ENCODE results near the gene UCN3. TPM values are rescaled to one million over a fixed set of nuclear protein-coding genes. Genes with fewer than 3 reads are reported as not detected.
"Not testable (repeated sequence)": the region's sequence is repeated elsewhere in the genome, so short reads cannot be mapped to it uniquely, and the experiment has no call there.

The UCN3 gene
- polyA plus RNA-seq, 1 donor, result 11.4 TPM

DNA sequence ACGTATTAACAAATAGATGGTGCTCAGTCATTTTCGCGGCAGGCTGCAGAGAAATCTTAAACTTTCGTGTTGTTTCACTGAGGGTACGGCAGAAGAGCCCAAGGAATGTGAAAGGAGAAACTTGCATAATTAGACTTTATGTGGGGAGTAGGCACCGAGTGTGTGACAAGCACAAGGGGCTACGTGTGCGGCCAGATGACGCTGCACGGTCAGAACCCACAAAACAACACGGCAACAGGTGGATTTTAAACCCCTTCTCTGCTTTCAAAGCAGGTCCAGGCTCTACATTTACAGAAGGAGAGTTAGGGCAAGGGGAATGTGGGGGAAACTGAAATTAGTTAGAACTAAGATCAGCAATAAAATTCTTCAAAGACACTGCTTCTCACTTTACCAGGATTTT is 392 bp upstream of the UCN3 start:
- no peak for DNase-seq
- Histone ChIP-seq H3K36me3 (ENCODE audit: control insufficient read depth, insufficient read depth, low read length) (no peaks in the 10 kb centered on the region), H3K27me3 (ENCODE audit: control insufficient read depth, insufficient read depth, low read length) (peaks cover 44% of the 10 kb centered on the region), H3K4me3 (ENCODE audit: low read length) (no peak overlapping the region), H3K27ac (ENCODE audit: low read length) (no peak overlapping the region), H3K9me3 (ENCODE audit: control insufficient read depth, low read depth, low read length) (no peaks in the 10 kb centered on the region), H3K4me1 (ENCODE audit: control insufficient read depth, insufficient read depth, low read length) (peaks cover 6% of the 10 kb centered on the region)
- no CpG with 5 or more reads among the region's 11 CpGs for WGBS (ENCODE audit: insufficient coverage, low lambda C conversion rate)

DNA sequence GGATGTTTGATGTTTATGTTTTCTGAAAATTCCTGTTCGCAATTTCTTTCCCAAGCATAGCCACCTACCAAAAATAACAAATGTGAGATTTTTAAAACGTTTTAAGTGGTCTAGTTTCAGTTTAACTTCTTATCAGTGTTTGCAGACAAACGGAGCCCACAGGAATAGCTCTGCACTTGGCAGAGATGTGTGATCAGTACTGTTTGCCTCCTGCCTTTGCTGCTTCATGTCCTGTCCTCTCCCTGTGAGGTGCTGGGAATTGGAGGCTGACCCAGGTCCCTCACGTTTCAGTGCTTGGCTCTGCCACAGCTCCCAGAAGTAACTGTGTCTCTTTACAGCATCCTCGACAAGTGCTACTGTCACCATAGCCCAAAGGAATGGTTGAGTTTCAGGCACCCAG is 1.2 kb downstream of the UCN3 start:
- Histone ChIP-seq H3K4me1 (ENCODE audit: control insufficient read depth, insufficient read depth, low read length) (peaks cover 6% of the 10 kb centered on the region), H3K4me3 (ENCODE audit: low read length) (no peak overlapping the region), H3K9me3 (ENCODE audit: control insufficient read depth, low read depth, low read length) (peaks cover 7% of the 10 kb centered on the region), H3K27me3 (ENCODE audit: control insufficient read depth, insufficient read depth, low read length) (peaks cover 44% of the 10 kb centered on the region), H3K36me3 (ENCODE audit: control insufficient read depth, insufficient read depth, low read length) (no peaks in the 10 kb centered on the region), H3K27ac (ENCODE audit: low read length) (no peak overlapping the region)
- WGBS (ENCODE audit: insufficient coverage, low lambda C conversion rate), result 0% methylated on average over 2 of the region's 5 CpGs
- no peak for DNase-seq

DNA sequence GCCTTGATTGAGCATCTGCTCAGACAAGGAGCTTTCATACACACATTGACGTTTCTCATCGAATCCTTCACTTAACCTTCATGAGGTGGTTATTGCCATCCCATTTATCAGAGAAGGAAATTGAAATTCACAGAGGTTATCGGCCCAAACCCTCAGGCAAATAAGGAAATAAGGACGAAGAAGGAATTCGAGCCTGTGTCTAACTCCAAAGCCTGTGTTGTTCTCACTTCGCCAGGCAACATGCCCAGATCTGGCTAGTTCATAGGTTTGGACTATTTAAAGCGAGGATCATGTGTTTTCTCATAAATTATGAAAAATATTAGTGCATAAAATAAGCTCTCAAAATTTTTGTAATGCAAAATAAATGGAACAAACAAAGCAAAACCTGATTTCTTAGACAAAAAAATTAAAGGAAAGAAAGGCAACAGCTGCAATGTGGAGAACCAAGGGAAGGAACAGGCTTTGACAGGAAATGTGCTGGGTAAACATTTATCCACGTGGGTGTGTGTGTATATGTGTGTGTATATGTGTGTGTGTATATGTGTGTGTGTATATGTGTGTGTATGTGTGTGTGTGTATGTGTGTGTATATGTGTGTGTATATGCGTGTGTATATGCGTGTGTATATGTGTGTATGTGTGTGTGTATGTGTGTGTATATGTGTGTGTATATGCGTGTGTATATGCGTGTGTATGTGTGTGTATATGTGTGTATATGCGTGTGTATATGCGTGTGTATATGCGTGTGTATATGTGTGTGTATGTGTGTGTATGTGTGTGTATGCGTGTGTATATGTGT is 4.8 kb downstream of the UCN3 start:
- Histone ChIP-seq H3K4me1 (ENCODE audit: control insufficient read depth, insufficient read depth, low read length) (peaks cover 6% of the 10 kb centered on the region), H3K27me3 (ENCODE audit: control insufficient read depth, insufficient read depth, low read length) (peaks cover 19% of the 10 kb centered on the region), H3K4me3 (ENCODE audit: low read length) (no peak overlapping the region), H3K27ac (ENCODE audit: low read length) (no peak overlapping the region), H3K36me3 (ENCODE audit: control insufficient read depth, insufficient read depth, low read length) (no peaks in the 10 kb centered on the region), H3K9me3 (ENCODE audit: control insufficient read depth, low read depth, low read length) (peaks cover 7% of the 10 kb centered on the region)
- 80% methylated on average over 6 of the region's 16 CpGs for WGBS (ENCODE audit: insufficient coverage, low lambda C conversion rate)
- DNase-seq, result no peak

DNA sequence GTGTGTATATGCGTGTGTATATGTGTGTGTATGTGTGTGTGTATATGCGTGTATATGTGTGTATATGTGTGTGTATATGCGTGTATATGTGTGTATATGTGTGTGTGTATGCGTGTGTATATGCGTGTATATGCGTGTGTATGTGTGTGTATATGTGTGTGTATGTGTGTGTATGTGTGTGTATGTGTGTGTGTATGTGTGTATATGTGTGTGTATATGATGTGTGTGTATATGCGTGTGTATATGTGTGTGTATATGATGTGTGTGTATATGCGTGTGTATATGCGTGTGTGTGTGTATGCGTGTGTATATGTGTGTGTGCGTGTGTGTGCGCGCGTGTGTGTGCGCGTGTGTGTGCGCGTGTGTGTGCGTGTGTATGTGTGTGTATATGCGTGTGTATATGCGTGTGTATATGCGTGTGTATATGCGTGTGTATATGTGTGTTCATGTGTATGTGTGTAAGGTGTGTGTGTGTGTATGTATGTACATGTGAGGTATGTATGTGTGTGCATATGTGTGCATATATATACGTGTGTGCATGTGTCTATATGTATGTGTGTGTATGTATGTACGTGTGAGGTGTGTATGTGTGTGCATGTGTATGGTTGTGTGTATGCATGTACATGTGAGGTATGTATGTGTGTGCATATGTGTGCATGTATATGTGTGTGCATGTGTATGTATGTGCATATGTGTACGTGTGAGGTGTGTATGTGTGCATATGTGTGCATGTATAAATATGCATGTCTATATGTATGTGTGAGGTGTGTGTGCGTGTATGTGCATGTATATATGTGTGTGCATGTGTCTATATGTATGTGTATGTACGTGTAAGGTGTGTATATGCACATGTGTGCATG is 6.0 kb downstream of the UCN3 start:
- Histone ChIP-seq H3K27ac (ENCODE audit: low read length) (no peak overlapping the region), H3K4me3 (ENCODE audit: low read length) (no peak overlapping the region), H3K4me1 (ENCODE audit: control insufficient read depth, insufficient read depth, low read length) (no peaks in the 10 kb centered on the region), H3K36me3 (ENCODE audit: control insufficient read depth, insufficient read depth, low read length) (no peaks in the 10 kb centered on the region), H3K27me3 (ENCODE audit: control insufficient read depth, insufficient read depth, low read length) (peaks cover 12% of the 10 kb centered on the region), H3K9me3 (ENCODE audit: control insufficient read depth, low read depth, low read length) (peaks cover 7% of the 10 kb centered on the region)
- no peak for DNase-seq
- 93% methylated on average over 5 of the region's 28 CpGs for WGBS (ENCODE audit: insufficient coverage, low lambda C conversion rate)

DNA sequence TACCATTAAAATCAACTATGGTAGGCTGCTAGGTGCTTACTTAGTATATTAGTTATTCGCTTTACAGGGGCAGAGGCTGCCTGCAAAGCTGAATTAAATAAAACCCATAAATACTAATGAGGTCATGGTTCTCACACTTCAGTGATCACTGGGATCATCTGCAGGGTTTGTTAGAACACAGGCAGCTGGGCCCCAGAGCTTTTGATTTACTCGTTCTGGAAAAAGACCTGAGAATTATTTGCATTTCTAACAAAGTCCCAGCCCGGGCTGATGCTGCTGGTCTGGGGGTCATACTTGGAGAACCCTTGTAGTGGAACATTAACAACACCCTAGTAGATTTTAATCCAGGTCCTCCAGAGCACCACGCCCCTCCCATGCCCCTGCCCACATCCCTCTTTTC is 8.5 kb downstream of the UCN3 start:
- Histone ChIP-seq H3K9me3 (ENCODE audit: control insufficient read depth, low read depth, low read length) (peaks cover 7% of the 10 kb centered on the region), H3K4me3 (ENCODE audit: low read length) (no peak overlapping the region), H3K27me3 (ENCODE audit: control insufficient read depth, insufficient read depth, low read length) (no peaks in the 10 kb centered on the region), H3K36me3 (ENCODE audit: control insufficient read depth, insufficient read depth, low read length) (no peaks in the 10 kb centered on the region), H3K4me1 (ENCODE audit: control insufficient read depth, insufficient read depth, low read length) (no peaks in the 10 kb centered on the region), H3K27ac (ENCODE audit: low read length) (no peak overlapping the region)
- DNase-seq, result no peak
- no CpG with 5 or more reads among the region's 4 CpGs for WGBS (ENCODE audit: insufficient coverage, low lambda C conversion rate)

DNA sequence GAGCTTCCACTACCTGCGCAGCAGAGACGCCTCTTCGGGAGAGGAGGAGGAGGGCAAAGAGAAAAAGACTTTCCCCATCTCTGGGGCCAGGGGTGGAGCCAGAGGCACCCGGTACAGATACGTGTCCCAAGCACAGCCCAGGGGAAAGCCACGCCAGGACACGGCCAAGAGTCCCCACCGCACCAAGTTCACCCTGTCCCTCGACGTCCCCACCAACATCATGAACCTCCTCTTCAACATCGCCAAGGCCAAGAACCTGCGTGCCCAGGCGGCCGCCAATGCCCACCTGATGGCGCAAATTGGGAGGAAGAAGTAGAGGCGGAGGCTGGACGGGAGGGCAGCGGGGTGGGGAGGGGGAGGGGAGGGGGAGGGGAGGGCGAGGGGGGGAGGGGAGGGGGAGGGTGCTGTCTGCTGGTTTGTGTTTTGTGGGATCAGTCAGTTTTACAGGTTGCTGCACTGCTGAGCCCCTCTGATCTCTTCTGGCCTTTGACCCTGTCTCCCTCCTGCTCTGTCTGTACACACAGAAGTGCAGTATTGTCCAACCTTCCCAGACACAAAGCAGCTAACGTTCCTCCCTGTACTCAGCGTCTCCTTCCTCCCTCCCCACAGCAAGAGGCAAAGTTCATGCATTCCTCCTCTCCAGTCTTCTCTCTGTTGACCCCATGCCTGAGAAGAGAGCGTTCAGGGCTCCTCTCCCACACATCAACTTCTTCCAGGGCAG is 9.3 kb downstream of the UCN3 start:
- Histone ChIP-seq H3K36me3 (ENCODE audit: control insufficient read depth, insufficient read depth, low read length) (no peaks in the 10 kb centered on the region), H3K4me3 (ENCODE audit: low read length) (no peak overlapping the region), H3K4me1 (ENCODE audit: control insufficient read depth, insufficient read depth, low read length) (no peaks in the 10 kb centered on the region), H3K27me3 (ENCODE audit: control insufficient read depth, insufficient read depth, low read length) (no peaks in the 10 kb centered on the region), H3K27ac (ENCODE audit: low read length) (no peak overlapping the region), H3K9me3 (ENCODE audit: control insufficient read depth, low read depth, low read length) (peaks cover 7% of the 10 kb centered on the region)
- 0% methylated on average over 1 of the region's 22 CpGs for WGBS (ENCODE audit: insufficient coverage, low lambda C conversion rate)
- peak in 1 of 2 donors; percentile 41 for DNase-seq

DNA sequence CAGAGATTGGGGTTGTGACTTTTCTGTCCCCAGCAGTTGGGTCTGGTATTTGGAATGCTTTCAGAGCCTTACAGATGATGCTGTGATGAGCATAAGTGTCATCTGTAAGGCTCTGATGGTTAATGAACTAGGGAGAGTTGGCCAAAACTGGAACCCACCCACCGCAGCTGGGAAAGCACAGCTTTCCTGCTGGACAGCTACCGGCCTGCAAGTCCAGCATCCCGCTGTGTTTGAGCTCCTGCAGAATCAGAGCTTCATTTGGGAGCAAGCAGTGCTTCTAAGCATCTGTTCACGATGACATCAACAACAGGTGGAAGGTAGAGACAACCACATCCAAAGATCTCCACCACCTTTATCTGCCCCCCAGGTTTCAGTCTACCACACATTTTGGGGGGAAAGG is 11.7 kb downstream of the UCN3 start:
- Histone ChIP-seq H3K27me3 (ENCODE audit: control insufficient read depth, insufficient read depth, low read length) (no peaks in the 10 kb centered on the region), H3K27ac (ENCODE audit: low read length) (no peak overlapping the region), H3K36me3 (ENCODE audit: control insufficient read depth, insufficient read depth, low read length) (no peaks in the 10 kb centered on the region), H3K4me3 (ENCODE audit: low read length) (no peak overlapping the region), H3K9me3 (ENCODE audit: control insufficient read depth, low read depth, low read length) (peaks cover 6% of the 10 kb centered on the region), H3K4me1 (ENCODE audit: control insufficient read depth, insufficient read depth, low read length) (no peaks in the 10 kb centered on the region)
- no peak for DNase-seq
- WGBS (ENCODE audit: insufficient coverage, low lambda C conversion rate), result no CpG with 5 or more reads among the region's 4 CpGs

DNA sequence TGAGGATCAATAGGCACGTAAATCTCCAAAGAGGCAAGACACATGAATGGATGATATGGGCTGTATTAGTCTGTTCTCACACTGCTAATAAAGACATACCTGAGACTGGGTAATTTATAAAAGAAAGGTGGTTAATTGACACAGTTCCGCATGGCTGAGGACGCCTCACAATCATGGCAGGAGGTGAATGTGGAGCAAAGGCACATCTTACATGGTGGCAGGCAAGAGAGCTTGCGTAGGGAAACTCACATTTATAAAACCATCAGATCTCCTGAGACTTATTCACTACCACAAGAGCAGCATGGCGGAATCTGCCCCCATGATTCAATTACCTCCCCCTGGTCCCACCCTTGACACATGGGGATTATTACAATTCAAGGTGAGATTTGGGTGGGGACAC is 14.4 kb downstream of the UCN3 start:
- not testable (repeated sequence) for H3K27me3 ChIP-seq (ENCODE audit: control insufficient read depth, insufficient read depth, low read length); H3K36me3 ChIP-seq (ENCODE audit: control insufficient read depth, insufficient read depth, low read length); H3K9me3 ChIP-seq (ENCODE audit: control insufficient read depth, low read depth, low read length); H3K27ac ChIP-seq (ENCODE audit: low read length); H3K4me1 ChIP-seq (ENCODE audit: control insufficient read depth, insufficient read depth, low read length); H3K4me3 ChIP-seq (ENCODE audit: low read length); DNase-seq
- WGBS (ENCODE audit: insufficient coverage, low lambda C conversion rate), result no CpG with 5 or more reads among the region's 5 CpGs

DNA sequence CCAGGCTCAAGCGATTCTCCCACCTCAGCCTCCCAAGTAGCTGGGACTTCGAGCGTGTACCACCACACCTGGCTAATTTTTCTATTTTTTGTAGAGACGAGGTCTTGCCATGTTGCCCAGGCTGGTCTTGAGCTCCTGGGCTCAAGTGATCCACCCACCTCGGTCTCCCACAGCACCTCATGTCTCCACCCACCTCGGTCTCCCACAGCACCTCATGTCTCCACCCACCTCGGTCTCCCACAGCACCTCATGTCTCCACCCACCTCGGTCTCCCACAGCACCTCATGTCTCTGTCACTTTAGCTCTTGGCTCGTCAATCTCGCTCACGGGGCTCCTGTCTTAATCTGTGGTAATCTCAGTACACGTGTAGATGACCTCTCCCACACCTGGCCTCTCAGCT is 15.6 kb downstream of the UCN3 start:
- H3K27me3 ChIP-seq (ENCODE audit: control insufficient read depth, insufficient read depth, low read length); H3K4me1 ChIP-seq (ENCODE audit: control insufficient read depth, insufficient read depth, low read length); H3K36me3 ChIP-seq (ENCODE audit: control insufficient read depth, insufficient read depth, low read length); H3K27ac ChIP-seq (ENCODE audit: low read length); H3K9me3 ChIP-seq (ENCODE audit: control insufficient read depth, low read depth, low read length); H3K4me3 ChIP-seq (ENCODE audit: low read length); DNase-seq: not testable (repeated sequence)
- WGBS (ENCODE audit: insufficient coverage, low lambda C conversion rate), result no CpG with 5 or more reads among the region's 12 CpGs

DNA sequence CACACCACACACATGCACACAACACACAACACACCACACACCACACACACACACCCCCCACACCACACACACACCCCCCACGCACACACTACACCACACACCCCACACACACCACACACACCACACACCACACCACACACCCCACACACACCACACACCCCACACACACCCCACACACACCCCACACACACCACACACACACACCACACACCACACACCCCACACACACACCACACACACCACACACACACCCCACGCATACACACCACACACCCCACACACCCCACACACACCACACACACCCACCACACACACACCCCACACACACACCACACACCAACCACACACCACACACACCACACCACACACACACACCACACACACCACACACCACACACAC is 16.4 kb downstream of the UCN3 start:
- no peak overlapping the region for H3K4me3 ChIP-seq (ENCODE audit: low read length)
- WGBS (ENCODE audit: insufficient coverage, low lambda C conversion rate), result no CpG with 5 or more reads among the region's 2 CpGs
- no peak for DNase-seq
- no peaks in the 10 kb centered on the region for H3K27me3 ChIP-seq (ENCODE audit: control insufficient read depth, insufficient read depth, low read length)
- no peaks in the 10 kb centered on the region for H3K36me3 ChIP-seq (ENCODE audit: control insufficient read depth, insufficient read depth, low read length)
- H3K27ac ChIP-seq (ENCODE audit: low read length), result no peak overlapping the region
- peaks cover 6% of the 10 kb centered on the region for H3K9me3 ChIP-seq (ENCODE audit: control insufficient read depth, low read depth, low read length)
- H3K4me1 ChIP-seq (ENCODE audit: control insufficient read depth, insufficient read depth, low read length), result no peaks in the 10 kb centered on the region
